Dermis microvascular lymphatic vessel endothelial cell (primary cell): ENCODE measurements around the gene PGRMC1. TPM values are rescaled to one million over a fixed set of nuclear protein-coding genes. Genes with fewer than 3 reads are reported as not detected.
A peak's percentile ranks its signal among the peaks of the same experiment; 100 is the strongest.
"Not testable (repeated sequence)": the region's sequence is repeated elsewhere in the genome, so short reads cannot be mapped to it uniquely, and the experiment has no call there.

Experiments used
- DNase-seq, 2 donors: peaks; one replicate each; pipeline versions ENCODE4 v3.0.0 to v3.0.0-alpha.2; 2010; ENCODE audit warnings: low read depth in 2 of 2
- total RNA-seq: library from RNA; depleted of rRNA; stranded (reverse); fragments of >200 nt; gene quantifications from 2 replicates; pipeline ENCODE4 v1.2.1, GENCODE V29; 2014

PGRMC1 gene
- 72.7 and 80.5 TPM in 2 replicates for total RNA-seq

- DNase-seq: peak; percentile 35 to 80
Measured at GRCh38 chrX:119235872-119236622, at the start of gene PGRMC1. Gene PGRMC1, plus strand, starts transcription at chrX:119236285. Its CDS starts 79 bp downstream, at chrX:119236364.

DNA sequence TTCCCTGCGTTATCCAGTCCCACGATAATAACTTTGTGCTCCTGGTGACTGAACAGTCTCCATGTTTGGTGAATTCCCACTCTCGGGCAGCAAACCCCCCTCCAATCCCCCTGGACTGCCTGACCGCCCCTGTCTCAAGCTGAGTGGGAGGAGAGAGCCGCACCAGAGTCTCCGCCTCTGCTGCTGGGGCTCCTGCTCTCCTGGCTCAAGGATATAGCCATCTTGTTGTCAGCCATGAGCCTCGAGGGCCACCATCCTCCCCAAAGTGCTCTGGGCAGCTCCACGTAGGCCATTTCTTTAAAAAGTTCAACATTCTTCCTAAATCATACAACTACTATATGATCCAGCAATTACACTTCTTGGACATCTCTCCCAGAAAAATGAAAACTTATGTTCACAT, 49.3 kb upstream of the PGRMC1 start:
- no peak for DNase-seq

DNA sequence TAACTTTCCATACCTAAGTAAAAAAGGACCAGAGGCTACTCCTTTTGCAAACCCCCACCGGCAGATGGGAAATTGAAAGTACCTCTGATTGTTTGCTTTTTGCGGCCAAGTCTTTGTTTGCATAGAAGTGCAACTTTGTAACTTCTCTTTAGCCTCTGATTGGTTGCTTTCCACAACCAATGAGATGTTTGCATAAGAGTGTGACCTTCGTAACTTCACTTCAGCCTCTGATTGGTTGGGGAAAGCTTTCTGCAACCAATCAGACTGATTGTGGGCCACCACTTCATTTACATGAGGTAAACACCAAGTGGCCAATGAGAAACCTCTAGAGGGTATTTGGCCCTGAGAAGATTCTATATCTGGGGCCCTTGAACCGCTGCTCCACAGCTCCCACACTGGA, 48.8 kb upstream of the PGRMC1 start:
- DNase-seq: no peak

- DNase-seq: no peak
Measured at GRCh38 chrX:119189115-119189514, 47.0 kb upstream of the PGRMC1 start.

DNA sequence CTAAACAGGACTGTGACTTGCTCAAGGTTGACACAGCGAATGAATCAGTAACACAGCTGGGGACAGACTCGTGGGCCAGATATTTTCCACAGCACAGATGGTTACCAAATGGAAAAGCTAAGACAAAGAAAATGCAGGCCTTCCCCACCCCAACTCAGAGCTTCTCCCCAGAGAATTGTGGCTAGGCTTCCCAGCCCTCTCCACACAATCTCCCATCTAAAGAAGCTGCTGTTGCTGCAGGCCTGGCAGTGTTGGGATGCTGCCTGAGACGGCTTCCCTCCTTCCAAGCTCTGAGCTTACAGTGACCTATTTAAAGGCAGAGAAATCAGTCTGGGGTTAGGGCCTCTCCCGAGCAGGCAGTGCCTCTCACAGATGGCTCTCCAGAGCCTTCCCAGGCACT, 46.5 kb upstream of the PGRMC1 start:
- DNase-seq: no peak

- DNase-seq: no peak
Measured at GRCh38 chrX:119190091-119190681, 45.9 kb upstream of the PGRMC1 start.

- no peak for DNase-seq
Measured at GRCh38 chrX:119190831-119191230, 45.3 kb upstream of the PGRMC1 start.

DNA sequence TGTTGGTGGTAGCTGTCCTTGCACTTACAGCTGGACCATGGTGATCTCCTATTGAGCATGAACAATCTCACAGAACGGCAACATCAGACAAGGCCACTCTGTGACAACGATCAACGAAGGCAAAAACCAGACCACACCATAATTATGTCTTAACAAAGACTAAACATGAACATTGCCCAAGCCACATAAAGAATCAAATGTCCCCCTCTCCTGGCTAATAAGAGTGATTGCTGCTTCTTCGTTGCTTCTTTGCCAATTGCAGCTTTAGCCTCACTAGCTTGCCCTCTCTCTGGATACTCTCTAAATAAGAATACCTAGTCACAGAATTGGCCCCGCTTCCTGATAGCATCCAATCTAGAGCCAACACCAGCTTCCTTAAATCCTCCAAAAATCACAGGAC, 41.5 kb upstream of the PGRMC1 start:
- peak in 1 of 2 donors; percentile 17 for DNase-seq

- no peak for DNase-seq
Measured at GRCh38 chrX:119201570-119201969, 34.5 kb upstream of the PGRMC1 start.

DNA sequence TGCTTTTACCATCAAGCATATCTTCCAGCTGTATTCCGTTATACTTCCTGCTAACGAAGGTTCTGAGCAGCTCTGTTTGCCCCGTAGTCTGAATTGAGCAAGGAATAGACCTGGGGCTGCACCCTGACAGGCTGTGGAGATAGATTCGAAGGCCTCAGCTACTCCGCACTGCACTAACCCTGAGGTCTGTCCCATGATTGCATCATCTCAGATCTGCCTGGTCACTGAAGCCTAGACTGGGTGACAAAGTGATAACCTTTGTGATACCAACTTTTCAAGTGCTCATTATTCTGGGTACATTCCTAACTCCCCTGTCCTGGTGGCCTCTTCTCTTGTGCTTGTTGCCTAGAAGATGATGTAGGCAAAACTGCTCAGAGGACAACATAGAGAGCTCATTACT, 29.9 kb upstream of the PGRMC1 start:
- DNase-seq: no peak

DNA sequence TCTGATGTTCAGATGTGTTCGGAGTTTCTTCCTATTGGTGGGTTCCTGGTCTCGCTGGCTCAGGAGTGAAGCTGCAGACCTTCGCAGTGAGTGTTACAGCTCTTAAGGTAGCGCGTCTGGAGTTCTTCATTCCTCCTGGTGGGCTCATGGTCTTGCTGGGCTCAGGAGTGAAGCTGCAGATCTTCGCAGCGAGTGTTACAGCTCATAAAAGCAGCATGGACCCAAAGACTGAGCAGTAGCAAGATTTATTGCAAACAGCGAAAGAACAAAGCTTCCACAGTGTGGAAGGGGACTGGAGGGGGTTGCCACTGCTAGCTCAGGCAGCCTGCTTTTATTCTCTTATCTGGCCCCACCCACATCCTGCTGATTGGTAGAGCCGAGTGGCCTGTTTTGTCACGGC, 28.6 kb upstream of the PGRMC1 start:
- not testable (repeated sequence) for DNase-seq

- no peak for DNase-seq
Measured at GRCh38 chrX:119208401-119209057, 27.6 kb upstream of the PGRMC1 start.

- DNase-seq: not testable (repeated sequence)
Measured at GRCh38 chrX:119210931-119211648, 25.0 kb upstream of the PGRMC1 start.

- no peak for DNase-seq
Measured at GRCh38 chrX:119211649-119212014, 24.5 kb upstream of the PGRMC1 start.

- DNase-seq: peak in 1 of 2 donors; percentile 2
Measured at GRCh38 chrX:119218198-119218597, 17.9 kb upstream of the PGRMC1 start.

GRCh38 chrX:119222932-119223331, 13.2 kb upstream of the PGRMC1 start:
- DNase-seq: no peak

DNA sequence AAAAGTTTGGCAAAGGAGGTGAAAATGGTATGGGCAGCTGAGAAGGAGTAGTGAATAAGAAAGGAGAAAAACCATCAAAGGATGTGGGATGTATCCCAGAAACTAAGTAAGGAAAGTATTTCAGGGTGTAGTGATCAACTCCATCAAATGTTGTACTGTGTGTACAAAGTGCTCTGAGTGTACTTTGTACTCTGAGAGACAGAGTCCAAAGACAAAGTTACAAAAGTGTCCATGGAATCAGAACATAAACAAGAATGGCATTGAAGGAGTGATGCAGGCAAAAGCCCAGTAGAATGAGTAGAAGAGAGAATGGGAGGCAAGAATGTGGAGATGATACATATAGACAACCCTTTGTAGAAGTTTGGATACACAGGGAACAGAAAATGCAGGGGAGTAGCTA, 12.3 kb upstream of the PGRMC1 start:
- DNase-seq: no peak

DNA sequence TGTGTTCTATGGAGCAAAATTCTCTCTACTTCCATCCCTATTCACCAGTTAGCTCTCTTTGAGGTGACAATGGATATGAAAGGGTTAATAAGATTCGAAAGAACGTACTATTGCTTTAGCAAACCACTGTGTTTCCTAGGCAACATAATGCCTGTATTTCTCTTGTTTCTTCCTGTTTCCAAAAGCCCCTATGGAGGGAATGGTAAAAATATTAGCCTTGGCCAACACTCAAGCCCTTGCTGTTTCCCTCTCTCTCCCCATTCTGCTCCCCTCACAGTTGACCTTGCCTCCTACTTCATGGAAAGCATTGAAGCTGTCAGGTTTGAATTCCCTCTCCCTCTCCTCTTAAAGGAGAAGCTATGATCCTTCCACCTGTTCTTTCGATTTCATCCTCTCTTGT, 9.6 kb upstream of the PGRMC1 start:
- peak in 1 of 2 donors; percentile 11 for DNase-seq

DNA sequence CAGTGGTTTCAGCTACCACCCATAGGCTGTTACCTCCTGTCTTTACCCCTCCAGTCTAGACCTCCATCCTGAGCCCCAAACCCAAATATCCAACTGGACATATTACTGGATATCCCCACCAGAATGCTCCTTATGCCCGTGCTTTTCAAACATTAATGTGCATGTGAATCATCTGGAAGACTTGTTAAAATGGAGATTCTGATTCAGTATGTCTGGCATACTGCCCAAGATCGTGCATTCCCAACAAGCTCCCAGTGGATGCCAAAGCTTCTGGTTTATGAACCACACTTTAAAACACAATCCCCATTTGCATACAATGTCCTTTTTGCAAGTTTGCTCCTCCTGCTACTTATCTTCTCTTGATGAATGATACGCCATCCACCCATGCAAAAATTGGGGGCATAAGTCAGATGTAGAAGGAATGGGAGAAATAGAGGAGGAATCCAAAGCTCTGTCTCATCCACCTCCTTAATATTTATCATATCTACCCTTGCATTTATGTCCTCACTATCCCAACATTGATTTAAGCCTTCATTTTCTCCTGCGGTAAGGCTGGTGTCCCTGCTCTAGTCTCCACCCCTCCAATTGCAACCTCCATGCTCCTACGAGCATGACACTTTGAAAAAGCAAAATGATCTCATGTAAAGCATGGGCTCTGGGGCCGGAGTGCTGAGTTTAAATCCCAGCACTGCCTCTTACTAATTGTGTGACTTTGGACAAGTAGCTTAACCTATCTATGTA, 7.4 kb upstream of the PGRMC1 start:
- DNase-seq: peak in 1 of 2 donors; percentile 21

GRCh38 chrX:119229253-119229615, 6.9 kb upstream of the PGRMC1 start:
- DNase-seq: no peak

DNA sequence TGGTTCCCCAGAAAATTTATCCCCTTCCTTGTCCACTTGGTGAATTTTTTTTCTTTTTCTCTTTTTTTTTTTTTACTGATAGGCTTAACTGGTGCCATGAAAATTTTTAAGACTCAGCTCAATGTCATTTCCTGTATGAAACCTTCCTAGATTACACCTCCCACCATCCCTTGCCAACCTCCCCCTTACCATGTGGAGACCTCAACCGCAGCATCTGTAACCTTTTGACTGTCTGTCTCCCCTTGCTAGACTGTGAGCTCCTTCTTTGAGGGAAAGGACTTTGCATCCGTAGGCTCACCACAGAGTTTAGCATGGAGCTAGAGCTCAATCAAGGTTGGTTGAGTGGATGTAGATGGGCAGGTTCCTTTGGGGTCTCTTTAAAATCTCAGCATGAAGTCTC, 5.2 kb upstream of the PGRMC1 start:
- no peak for DNase-seq
